HEK293T (cell line): ENCODE measurements around the gene RNF144B.

ENCODE experiments used
- BHLHE40 ChIP-seq: fragments of 450-650 bp; IDR thresholded peaks from 2 replicates; pipeline ENCODE4 v1.6.1; 2016; ENCODE audit warnings: mild to moderate bottlenecking, moderate library complexity, borderline replicate concordance
- CTBP1 ChIP-seq: fragments of 450-650 bp; IDR thresholded peaks from 2 replicates; pipeline ENCODE4 v1.6.1; 2016; ENCODE audit warnings: borderline replicate concordance
- ELF4 ChIP-seq: fragments of 450-650 bp; IDR thresholded peaks from 2 replicates; pipeline ENCODE4 v1.6.1; 2017; ENCODE audit warnings: antibody characterized with exemption
- FOXA1 ChIP-seq: fragments of 450-650 bp; IDR thresholded peaks from 2 replicates; pipeline ENCODE4 v1.6.1; 2016; ENCODE audit warnings: mild to moderate bottlenecking
- FOXK2 ChIP-seq: fragments of 450-650 bp; IDR thresholded peaks from 2 replicates; pipeline ENCODE4 v1.6.1; 2016; ENCODE audit warnings: mild to moderate bottlenecking
- FOXM1 ChIP-seq: fragments of 450-650 bp; IDR thresholded peaks from 2 replicates; pipeline ENCODE4 v1.6.1; 2017; ENCODE audit warnings: mild to moderate bottlenecking, borderline replicate concordance
- SP1 ChIP-seq: fragments of 450-650 bp; IDR thresholded peaks from 2 replicates; pipeline ENCODE4 v1.6.1; 2017

GRCh38 chr6:18514180-18514579 is 127.0 kb downstream of the RNF144B start:
- TF ChIP-seq ELF4 (no peak), CTBP1 (no peak), SP1 (no peak), FOXK2 (no peak), BHLHE40 (no peak), FOXA1 (no peak), FOXM1 (no peak)
